Keratinocyte (primary cell): Measurements from ENCODE around the gene EXOSC1. TPM values are rescaled to one million over a fixed set of nuclear protein-coding genes. Genes with fewer than 3 reads are reported as not detected.

ENCODE experiments used
- DNase-seq: peaks from one replicate; pipeline ENCODE4 v3.0.0-alpha.2; 2011; ENCODE audit warnings: low read depth, missing footprints, low spot score
- FAIRE-seq: peaks from 2 replicates; lab custom pipeline; 2011; peaks lifted over from hg19 to GRCh38; lab: Jason Lieb, UNC
- H2AFZ ChIP-seq: 2 replicates; pipeline ENCODE4 v1.6.0; 2012; ENCODE audit warnings: low read length, control low read depth, inconsistent platforms; ENCODE audit not compliant: control insufficient read depth
- H3K27ac ChIP-seq: 2 replicates; pipeline ENCODE4 v1.5.1; 2011; ENCODE audit warnings: low read length; ENCODE audit not compliant: control insufficient read depth, insufficient read depth
- H3K27me3 ChIP-seq: 3 replicates; pipeline ENCODE4 v1.6.0; 2011; ENCODE audit warnings: low read length; ENCODE audit not compliant: control insufficient read depth, insufficient read depth; ENCODE audit errors: extremely low read depth
- H3K36me3 ChIP-seq, 2 experiments: 2 replicates in 1 of 2; 3 replicates in 1 of 2; pipeline ENCODE4 v1.5.1; 2011; ENCODE audit warnings: low read length in 2 of 2, mild to moderate bottlenecking in 1 of 2; ENCODE audit not compliant: control insufficient read depth in 2 of 2, insufficient read depth in 2 of 2; ENCODE audit errors: extremely low read depth in 1 of 2
- H3K4me1 ChIP-seq: 3 replicates; pipeline ENCODE4 v1.5.1; 2011; ENCODE audit warnings: low read length; ENCODE audit not compliant: control insufficient read depth, insufficient read depth; ENCODE audit errors: extremely low read depth
- H3K4me2 ChIP-seq: 3 replicates; pipeline ENCODE4 v1.6.0; 2011; ENCODE audit warnings: low read depth, low read length; ENCODE audit not compliant: control insufficient read depth, insufficient read depth; ENCODE audit errors: extremely low read depth
- H3K4me3 ChIP-seq, 3 experiments: fragments of 200-600 bp in 1 of 3; sonication (generic) in 1 of 3; 2 replicates in 2 of 3; 3 replicates in 1 of 3; pipeline ENCODE4 v1.5.1; 2011 to 2016; ENCODE audit warnings: low read length in 3 of 3, mild to moderate bottlenecking in 3 of 3, control low read depth in 2 of 3, inconsistent platforms in 1 of 3, low read depth in 1 of 3, mixed read lengths in 1 of 3, mixed run types in 1 of 3, moderate library complexity in 1 of 3; ENCODE audit not compliant: control insufficient read depth in 2 of 3, insufficient read depth in 2 of 3; ENCODE audit errors: extremely low read depth in 1 of 3
- H3K79me2 ChIP-seq: 2 replicates; pipeline ENCODE4 v1.6.0; 2012; ENCODE audit warnings: low read length; ENCODE audit not compliant: control insufficient read depth, insufficient read depth
- H3K9ac ChIP-seq: 3 replicates; pipeline ENCODE4 v1.6.0; 2011; ENCODE audit warnings: low read length; ENCODE audit not compliant: control insufficient read depth, insufficient read depth; ENCODE audit errors: extremely low read depth
- H3K9me1 ChIP-seq: 3 replicates; pipeline ENCODE4 v1.6.0; 2011; ENCODE audit warnings: low read length; ENCODE audit not compliant: control insufficient read depth, insufficient read depth; ENCODE audit errors: extremely low read depth
- H3K9me3 ChIP-seq: 2 replicates; pipeline ENCODE4 v1.5.1; 2012; ENCODE audit warnings: low read depth, low read length; ENCODE audit not compliant: control insufficient read depth
- H4K20me1 ChIP-seq: 3 replicates; pipeline ENCODE4 v1.6.0; 2011; ENCODE audit warnings: low read length; ENCODE audit not compliant: control insufficient read depth, insufficient read depth; ENCODE audit errors: extremely low read depth
- CTCF ChIP-seq, 3 experiments: IDR thresholded peaks in 1 of 3; conservative IDR thresholded peaks in 1 of 3; optimal IDR thresholded peaks in 1 of 3; 2 replicates in 2 of 3; 3 replicates in 1 of 3; pipeline versions ENCODE3 to v1.5.1; 2011; ENCODE audit warnings: low read length in 3 of 3, mild to moderate bottlenecking in 3 of 3, moderate library complexity in 2 of 3, control low read depth in 1 of 3, inconsistent platforms in 1 of 3; ENCODE audit not compliant: insufficient read depth in 2 of 3; ENCODE audit errors: extremely low read depth in 1 of 3
- EZH2 ChIP-seq: IDR thresholded peaks from one replicate; pipeline ENCODE4 v1.6.1; 2012; ENCODE audit warnings: inconsistent platforms, mild to moderate bottlenecking, low read length, moderate library complexity
- dilution Hi-C: fragments of 300-500 bp; cut with MboI; formaldehyde crosslinking; loops from one replicate; pipeline ENCODE4 v1.7.0; 2020; ENCODE audit warnings: low sequenced_read_pairs; ENCODE audit not compliant: extremely low pct_ligation_motif_present
- polyA minus RNA-seq, 3 experiments: library from RNA; depleted of rRNA, polyadenylated mRNA; stranded (reverse); fragments of >200 nt; gene quantifications; 1 replicate in 1 of 3; 2 replicates in 1 of 3; 3 replicates in 1 of 3; pipeline ENCODE4 v1.2.3, GENCODE V29; 2011
- polyA plus RNA-seq, 5 experiments: library from polyadenylated mRNA; depleted of rRNA in 3 of 5; stranded (reverse) in 3 of 5; stranded (forward) in 1 of 5; unstranded in 1 of 5; fragments of >200 nt; gene quantifications; 1 replicate in 1 of 5; 2 replicates in 3 of 5; 3 replicates in 1 of 5; pipeline versions ENCODE4 v1.2.1 to v1.2.3, GENCODE V29; 2011 to 2012; ENCODE audit warnings: missing spikeins in 2 of 5, low read depth in 1 of 5, low replicate concordance in 1 of 5

Gene EXOSC1
- polyA plus RNA-seq (40.9 to 45.7 TPM (median 42.9 TPM) in 3 replicates), polyA minus RNA-seq (18.1 to 36.1 TPM (median 24.5 TPM) in 3 replicates)
- 13.2 TPM for polyA plus RNA-seq (2011; ENCODE audit: low read depth)
- polyA plus RNA-seq (2011; cell fraction: cytosol; rRNA removed) = 37.0 and 46.2 TPM in 2 replicates
- polyA plus RNA-seq (2011; cell fraction: nucleus; rRNA removed) = 30.4 and 33.5 TPM in 2 replicates
- 35.8 and 41.0 TPM in 2 replicates for polyA plus RNA-seq (2012; ENCODE audit: low replicate concordance)
- polyA minus RNA-seq (2011; cell fraction: cytosol; rRNA and poly(A)+ RNA removed) = 12.9 TPM
- polyA minus RNA-seq (2011; cell fraction: nucleus; rRNA and poly(A)+ RNA removed) = 6.2 and 6.6 TPM in 2 replicates

GRCh38 chr10:97445722-97446639 lies at the start of gene EXOSC1, which contains the start of gene ZDHHC16:
Gene EXOSC1 (minus strand): TSS chr10:97446006. CDS start chr10:97445985, 21 bp downstream.
Gene ZDHHC16 (plus strand): TSS chr10:97446175. CDS start chr10:97451676, 5,501 bp downstream.
- no peaks in the 10 kb centered on the region for H4K20me1 ChIP-seq
- no peaks in the 10 kb centered on the region for H3K9me3 ChIP-seq
- dilution Hi-C loops = no loop called here
- H3K79me2 ChIP-seq = peaks cover 67% of the 10 kb centered on the region
- peak; percentile 85 for FAIRE-seq
- peak within 1 kb of the TSS; percentile 77 for H2AFZ ChIP-seq
- peaks cover 2% of the 10 kb centered on the region for H3K9me1 ChIP-seq
- H3K4me1 ChIP-seq = peaks cover 25% of the 10 kb centered on the region
- peak within 1 kb of the TSS; percentile 74 to 92 (median 87) for H3K4me3 ChIP-seq
- TF ChIP-seq EZH2 (no peak), CTCF (optimal IDR thresholded peaks at IDR 0.05 in 1 of 3, IDR thresholded peaks at IDR 0.05 in 1 of 3, conservative IDR thresholded peaks at IDR 0.05 in 1 of 3; ENCODE audit: extremely low read depth in 1 of 3, insufficient read depth in 2 of 3, low read length in 3 of 3) (peak in 1 of 3 experiments; percentile 8)
- peaks cover 0 to 8% of the 10 kb centered on the region in 2 experiments for H3K36me3 ChIP-seq
- H3K9ac ChIP-seq = peak within 1 kb of the TSS; percentile 78
- DNase-seq = no peak
- H3K27me3 ChIP-seq = no peaks in the 10 kb centered on the region
- H3K4me2 ChIP-seq = peak within 1 kb of the TSS; percentile 92
- H3K27ac ChIP-seq = peak within 1 kb of the TSS; percentile 40

- Histone ChIP-seq H3K27ac (peak overlapping the region; percentile 0), H3K27me3 (no peaks in the 10 kb centered on the region), H2AFZ (no peak overlapping the region), H3K4me1 (peaks cover 21% of the 10 kb centered on the region), H3K79me2 (peaks cover 86% of the 10 kb centered on the region), H3K9me1 (no peaks in the 10 kb centered on the region), H3K9me3 (no peaks in the 10 kb centered on the region), H3K9ac (peak overlapping the region; percentile 11), H3K4me3 (no peak overlapping the region), H3K4me2 (peak overlapping the region; percentile 22), H3K36me3 (no peaks in the 10 kb centered on the region), H4K20me1 (no peaks in the 10 kb centered on the region)
- TF ChIP-seq EZH2 = no peak
- no peak for TF ChIP-seq CTCF (optimal IDR thresholded peaks at IDR 0.05 in 1 of 3, IDR thresholded peaks at IDR 0.05 in 1 of 3, conservative IDR thresholded peaks at IDR 0.05 in 1 of 3; ENCODE audit: extremely low read depth in 1 of 3, insufficient read depth in 2 of 3, low read length in 3 of 3)
- DNase-seq (no peak), FAIRE-seq (no peak)
- dilution Hi-C loops = no loop called here
Measured at GRCh38 chr10:97494863-97495506, 49.2 kb upstream of the EXOSC1 start.
